Body of pancreas (tissue), 4 donors: ENCODE data around the gene GRIK2. TPM values are rescaled to one million over a fixed set of nuclear protein-coding genes. Genes with fewer than 3 reads are reported as not detected.

Source experiments
- ATAC-seq: fragments of 150-250 bp; one replicate; pipeline ENCODE4 v1.9.1; 2016
- DNase-seq, 4 donors: peaks; one replicate each; pipeline ENCODE4 v3.0.0-alpha.2; 2019
- H3K27ac ChIP-seq, 4 donors: fragments of 200-600 bp; sonication (generic); 1 replicate in 3 of 4; 2 replicates in 1 of 4; pipeline versions ENCODE4 v1.5.1 to v1.6.1; 2016 to 2019; ENCODE audit warnings: mild to moderate bottlenecking in 1 of 4, mixed read lengths in 1 of 4, moderate library complexity in 1 of 4
- H3K27me3 ChIP-seq, 2 donors: fragments of 200-600 bp; sonication (generic); one replicate each; pipeline ENCODE4 v1.6.0; 2016; ENCODE audit warnings: mild to moderate bottlenecking in 1 of 2
- H3K36me3 ChIP-seq, 2 donors: fragments of 200-600 bp; sonication (generic); replicated peaks in 1 of 2; 2 replicates each; pipeline ENCODE4 v1.5.1; 2016; ENCODE audit warnings: low read depth in 2 of 2; ENCODE audit not compliant: insufficient read depth in 1 of 2
- H3K4me1 ChIP-seq: fragments of 200-600 bp; sonication (generic); one replicate; pipeline ENCODE4 v1.6.0; 2016
- H3K4me3 ChIP-seq, 2 donors: fragments of 200-600 bp; sonication (generic); 1 replicate in 1 of 2; 2 replicates in 1 of 2; pipeline ENCODE4 v1.5.1; 2016 to 2019
- H3K9me3 ChIP-seq, 3 donors: fragments of 200-600 bp; sonication (generic); 1 replicate in 2 of 3; 2 replicates in 1 of 3; pipeline ENCODE4 v1.5.1; 2016
- POLR2A ChIP-seq, 3 donors: fragments of 450-650 bp; IDR thresholded peaks; one replicate each; pipeline ENCODE4 v1.6.1; 2016; ENCODE audit warnings: antibody characterized with exemption in 3 of 3, mild to moderate bottlenecking in 2 of 3
- WGBS, 2 donors: methylation state at CpG; one replicate each; pipeline ENCODE4 v1.1.5; 2017; 5-methylcytosine and 5-hydroxymethylcytosine counted together
- intact Hi-C: fragments of 100-400 bp; cut with DNase I; formaldehyde crosslinking; loops from one replicate; pipeline ENCODE4 v1.15.1; 2023
- total RNA-seq, 2 donors: library from RNA; depleted of rRNA; stranded (reverse); fragments of >200 nt; gene quantifications; one replicate each; pipeline ENCODE4 v1.1.0, GENCODE V29; 2016
- TF ChIP-seq, protein P1 (sequence below), 7 experiments: fragments of 450-650 bp in 4 of 7; fragments of 200-600 bp in 3 of 7; sonication (generic) in 3 of 7; IDR thresholded peaks; one replicate each; pipeline ENCODE4 v1.5.1; 2016 to 2019; ENCODE audit warnings: antibody characterized with exemption in 7 of 7

Gene GRIK2
- total RNA-seq, 2 donors from 2014 or later, result 0.52 to 7.9 TPM

DNA sequence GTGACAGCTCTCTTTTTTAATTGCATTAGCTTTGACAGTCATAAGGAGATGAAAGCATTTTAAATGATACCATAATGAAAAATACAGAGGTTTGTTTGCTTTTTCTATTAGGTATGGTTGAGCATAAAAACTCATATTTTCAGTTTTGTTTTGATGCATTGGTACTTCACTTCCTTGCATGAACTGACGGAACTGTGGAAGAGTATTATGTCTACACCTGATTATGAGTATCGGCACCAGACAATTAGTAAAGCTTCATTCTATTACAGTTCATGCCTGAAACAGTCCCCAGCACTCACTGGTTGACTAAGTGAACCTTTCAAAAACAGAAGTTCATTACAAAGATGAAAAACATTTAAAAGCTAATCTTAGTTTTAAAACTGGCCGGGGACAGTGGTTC lies 593.0 kb downstream of the GRIK2 start:
- TF ChIP-seq, protein P1, sequence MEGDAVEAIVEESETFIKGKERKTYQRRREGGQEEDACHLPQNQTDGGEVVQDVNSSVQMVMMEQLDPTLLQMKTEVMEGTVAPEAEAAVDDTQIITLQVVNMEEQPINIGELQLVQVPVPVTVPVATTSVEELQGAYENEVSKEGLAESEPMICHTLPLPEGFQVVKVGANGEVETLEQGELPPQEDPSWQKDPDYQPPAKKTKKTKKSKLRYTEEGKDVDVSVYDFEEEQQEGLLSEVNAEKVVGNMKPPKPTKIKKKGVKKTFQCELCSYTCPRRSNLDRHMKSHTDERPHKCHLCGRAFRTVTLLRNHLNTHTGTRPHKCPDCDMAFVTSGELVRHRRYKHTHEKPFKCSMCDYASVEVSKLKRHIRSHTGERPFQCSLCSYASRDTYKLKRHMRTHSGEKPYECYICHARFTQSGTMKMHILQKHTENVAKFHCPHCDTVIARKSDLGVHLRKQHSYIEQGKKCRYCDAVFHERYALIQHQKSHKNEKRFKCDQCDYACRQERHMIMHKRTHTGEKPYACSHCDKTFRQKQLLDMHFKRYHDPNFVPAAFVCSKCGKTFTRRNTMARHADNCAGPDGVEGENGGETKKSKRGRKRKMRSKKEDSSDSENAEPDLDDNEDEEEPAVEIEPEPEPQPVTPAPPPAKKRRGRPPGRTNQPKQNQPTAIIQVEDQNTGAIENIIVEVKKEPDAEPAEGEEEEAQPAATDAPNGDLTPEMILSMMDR (IDR thresholded peaks at IDR 0.05), result no peak
- no peak for DNase-seq
- ATAC-seq, result no peak
- Histone ChIP-seq H3K4me3 (no peak overlapping the region), H3K9me3 (no peaks in the 10 kb centered on the region), H3K36me3 (no peaks in the 10 kb centered on the region), H3K27me3 (no peaks in the 10 kb centered on the region), H3K4me1 (no peaks in the 10 kb centered on the region), H3K27ac (no peak overlapping the region)
- intact Hi-C loops, result no loop called here
- 77 to 82% methylated on average over 3 of the region's 3 CpGs for WGBS, 2 donors

DNA sequence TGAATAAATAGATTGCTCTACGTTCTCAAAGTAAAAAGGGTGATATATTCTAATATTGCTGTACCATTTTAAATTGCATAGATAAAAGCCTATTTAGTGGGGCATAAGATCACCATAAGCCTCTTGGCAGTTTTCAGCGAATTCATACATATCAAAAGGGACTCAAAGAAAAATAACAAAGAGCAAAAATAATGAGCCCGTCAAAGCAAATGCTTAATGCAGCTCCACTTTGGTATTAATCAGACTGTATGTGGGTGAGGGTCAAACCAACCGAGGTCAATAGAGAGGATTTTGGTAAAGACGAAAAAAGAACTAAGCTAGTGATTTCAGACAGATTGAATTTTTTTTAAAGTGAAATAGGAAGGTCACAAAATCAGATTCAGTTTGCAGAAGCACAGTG lies 598.8 kb downstream of the GRIK2 start:
- no peak overlapping the region for H3K4me3 ChIP-seq
- H3K4me1 ChIP-seq, result no peaks in the 10 kb centered on the region
- DNase-seq (no peak), ATAC-seq (no peak)
- intact Hi-C loops, result no loop called here
- H3K27me3 ChIP-seq, result no peaks in the 10 kb centered on the region
- TF ChIP-seq, protein P1 (IDR thresholded peaks at IDR 0.05), result no peak
- no peak for TF ChIP-seq POLR2A (IDR thresholded peaks at IDR 0.05)
- H3K27ac ChIP-seq, result no peak overlapping the region
- WGBS, 2 donors, result 35% methylated on average over 5 of the region's 5 CpGs
- no peaks in the 10 kb centered on the region for H3K36me3 ChIP-seq
- no peaks in the 10 kb centered on the region for H3K9me3 ChIP-seq

DNA sequence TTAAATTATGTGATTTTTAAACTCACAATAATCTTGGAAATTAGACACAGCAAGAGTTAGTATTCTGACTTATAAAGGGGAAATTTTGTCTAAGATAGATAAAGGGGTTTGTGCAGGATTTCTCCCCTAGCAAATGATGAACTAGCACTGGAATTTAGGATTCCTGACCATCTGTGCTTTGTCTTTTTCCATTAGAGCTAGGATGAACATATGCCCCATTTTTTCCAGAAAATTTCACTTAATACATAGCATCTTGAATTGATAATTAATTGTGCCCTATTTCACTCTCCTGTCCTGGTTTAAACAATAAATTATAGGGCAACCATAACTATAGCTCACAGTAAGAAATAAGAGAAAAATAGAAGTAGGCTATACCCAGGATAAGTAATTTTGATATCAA lies 601.0 kb downstream of the GRIK2 start:
- Histone ChIP-seq H3K4me1 (no peaks in the 10 kb centered on the region), H3K4me3 (no peak overlapping the region), H3K9me3 (no peaks in the 10 kb centered on the region), H3K27ac (no peak overlapping the region), H3K27me3 (no peaks in the 10 kb centered on the region), H3K36me3 (no peaks in the 10 kb centered on the region)
- ATAC-seq (no peak), DNase-seq (no peak)
- intact Hi-C loops, result no loop called here
- no peak for TF ChIP-seq POLR2A (IDR thresholded peaks at IDR 0.05)
- TF ChIP-seq, protein P1 (IDR thresholded peaks at IDR 0.05), result no peak

DNA sequence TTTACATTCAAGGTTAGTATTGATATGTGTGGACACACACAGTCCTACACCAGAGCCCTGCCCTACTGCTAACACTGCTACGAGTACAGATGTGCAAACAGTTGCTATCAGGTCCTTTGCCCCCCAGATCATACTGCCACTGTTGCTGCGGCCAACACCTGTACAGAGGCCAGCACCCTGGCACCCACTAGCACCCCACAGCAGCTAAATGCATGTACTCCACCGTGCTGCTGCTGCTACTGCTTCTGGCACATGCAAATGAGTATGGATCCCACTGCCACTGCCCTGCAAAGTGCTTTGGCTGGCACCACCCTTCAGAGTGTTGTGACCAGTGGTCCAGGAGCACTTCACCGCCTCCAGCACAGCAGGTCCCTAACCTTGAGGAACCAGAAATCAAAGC lies 621.9 kb downstream of the GRIK2 start:
- ATAC-seq, result no peak
- 50 to 74% methylated on average over 4 of the region's 4 CpGs for WGBS, 2 donors
- no peaks in the 10 kb centered on the region for H3K36me3 ChIP-seq

DNA sequence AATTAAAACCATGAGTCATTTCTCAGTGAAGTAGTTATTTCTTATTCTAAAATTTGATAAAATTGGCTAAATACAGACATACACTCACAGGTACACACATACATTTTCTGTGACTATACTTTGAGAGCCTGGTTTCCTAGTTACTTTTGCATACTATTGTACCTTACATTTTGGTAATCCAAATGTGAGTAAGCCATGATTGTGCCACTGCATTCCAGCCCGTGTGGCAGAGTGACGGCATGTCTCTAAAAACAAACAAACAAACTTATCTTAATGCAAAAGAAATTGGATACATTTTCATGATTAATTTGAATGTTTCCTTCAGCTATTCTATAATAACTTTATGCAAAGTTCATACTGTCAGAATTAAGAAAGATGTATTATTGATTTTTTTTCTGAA lies 628.8 kb downstream of the GRIK2 start:
- H3K27ac ChIP-seq, result no peak overlapping the region
- no peak for ATAC-seq
- no peaks in the 10 kb centered on the region for H3K36me3 ChIP-seq
- H3K4me1 ChIP-seq, result no peaks in the 10 kb centered on the region
- H3K27me3 ChIP-seq, result no peaks in the 10 kb centered on the region
- DNase-seq, result no peak
- H3K9me3 ChIP-seq, result no peaks in the 10 kb centered on the region
- H3K4me3 ChIP-seq, result no peak overlapping the region
- intact Hi-C loops, result no loop called here
- TF ChIP-seq, protein P1 (IDR thresholded peaks at IDR 0.05), result no peak
- TF ChIP-seq POLR2A (IDR thresholded peaks at IDR 0.05), result no peak
- WGBS, 2 donors, result 15 to 39% methylated on average over 2 of the region's 2 CpGs

More for the DNA sequence above, 621.9 kb downstream of the GRIK2 start:
- Histone ChIP-seq H3K27ac (no peak overlapping the region), H3K27me3 (no peaks in the 10 kb centered on the region), H3K9me3 (peaks cover 0 to 8% (median 0%) of the 10 kb centered on the region in 3 donors), H3K4me1 (no peaks in the 10 kb centered on the region), H3K4me3 (no peak overlapping the region)
- TF ChIP-seq, protein P1 (IDR thresholded peaks at IDR 0.05), result no peak
- TF ChIP-seq POLR2A (IDR thresholded peaks at IDR 0.05), result no peak
- no peak for DNase-seq
- intact Hi-C loops, result no loop called here
